Measurements from ENCODE around the gene STRADA. TPM values are rescaled to one million over a fixed set of nuclear protein-coding genes. Genes with fewer than 3 reads are reported as not detected.

The STRADA gene
- total and polyA plus RNA-seq, 9 of the 15 experiments (the other 6 are each of a cell fraction or from before 2014, with no cell fraction given): 6.6 to 33.0 (median 20.5) TPM

DNA sequence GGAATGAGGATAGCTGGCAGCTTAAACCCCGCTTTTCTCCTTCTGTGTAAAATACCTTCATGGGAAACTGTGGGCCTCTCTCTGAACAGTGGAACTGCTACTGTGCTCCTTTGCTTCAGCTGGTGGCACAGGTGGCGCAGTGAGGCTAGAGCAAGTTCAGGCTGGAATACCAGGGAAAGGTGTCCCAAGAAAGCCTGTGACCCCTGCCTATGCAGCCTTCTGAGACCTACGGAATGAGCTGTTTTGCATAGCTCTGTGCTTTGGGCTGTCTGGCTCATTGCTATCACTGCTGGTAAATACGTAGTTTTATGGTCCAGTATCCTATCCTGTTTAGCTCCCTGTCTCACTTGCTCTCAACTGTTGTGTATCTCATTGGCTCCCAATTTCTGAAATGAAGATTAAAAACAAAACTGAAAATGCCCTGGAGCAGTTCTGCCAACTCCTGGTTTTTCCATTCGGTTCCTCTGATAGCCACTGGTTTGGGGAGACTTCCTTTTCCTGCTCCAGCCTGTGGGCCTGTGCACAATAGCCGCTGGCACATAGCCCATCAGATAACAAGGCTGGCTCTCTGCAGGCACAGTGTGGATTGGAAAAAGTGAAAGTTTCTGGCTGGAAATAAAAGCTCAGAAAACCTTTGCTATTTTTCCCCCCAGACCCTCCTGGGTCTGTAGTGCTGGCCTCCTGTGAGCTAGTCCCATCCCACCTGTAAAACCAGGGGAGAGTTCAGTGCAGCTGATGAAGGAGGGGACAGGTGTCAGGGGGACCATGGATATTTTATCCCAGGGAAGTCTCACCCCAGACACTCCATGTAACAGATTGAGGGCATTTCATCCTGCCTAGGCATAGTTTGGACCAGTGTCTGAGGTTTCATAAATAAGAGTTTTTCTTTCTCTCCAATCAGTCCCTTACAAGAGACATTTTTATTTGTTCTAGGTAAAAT lies 65.7 kb downstream of the STRADA start (continued):
- TF ChIP-seq, protein P1, sequence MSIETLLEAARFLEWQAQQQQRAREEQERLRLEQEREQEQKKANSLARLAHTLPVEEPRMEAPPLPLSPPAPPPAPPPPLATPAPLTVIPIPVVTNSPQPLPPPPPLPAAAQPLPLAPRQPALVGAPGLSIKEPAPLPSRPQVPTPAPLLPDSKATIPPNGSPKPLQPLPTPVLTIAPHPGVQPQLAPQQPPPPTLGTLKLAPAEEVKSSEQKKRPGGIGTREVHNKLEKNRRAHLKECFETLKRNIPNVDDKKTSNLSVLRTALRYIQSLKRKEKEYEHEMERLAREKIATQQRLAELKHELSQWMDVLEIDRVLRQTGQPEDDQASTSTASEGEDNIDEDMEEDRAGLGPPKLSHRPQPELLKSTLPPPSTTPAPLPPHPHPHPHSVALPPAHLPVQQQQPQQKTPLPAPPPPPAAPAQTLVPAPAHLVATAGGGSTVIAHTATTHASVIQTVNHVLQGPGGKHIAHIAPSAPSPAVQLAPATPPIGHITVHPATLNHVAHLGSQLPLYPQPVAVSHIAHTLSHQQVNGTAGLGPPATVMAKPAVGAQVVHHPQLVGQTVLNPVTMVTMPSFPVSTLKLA (conservative IDR thresholded peaks at IDR 0.05): 0 out of 4 replicates have a peak, but pooled peaks of 1 of the 2 experiments have one; percentile 34
- 0 out of 2 replicates have a peak, but pooled peaks have one; percentile 5 for TF ChIP-seq ZNF41 (CRISPR knock-in tag; conservative IDR thresholded peaks at IDR 0.05)
- peak; percentile 100 for TF ChIP-seq NFIC (IDR thresholded peaks at IDR 0.05)
- TF ChIP-seq ARNT (IDR thresholded peaks at IDR 0.05): peak in 1 of 2 experiments; percentile 17; a peak in 1 of 4 replicates
- TF ChIP-seq RAD21 (CRISPR knock-in tag; conservative IDR thresholded peaks at IDR 0.05 in 1 of 2, IDR thresholded peaks at IDR 0.05 in 1 of 2): peak in 1 of 2 experiments; percentile 26; a peak in 2 of 4 replicates
- TF ChIP-seq BHLHE40 (IDR thresholded peaks at IDR 0.05; ENCODE audit: low read length): peak; percentile 68
- peak in 1 of 2 experiments; percentile 47; a peak in 1 of 4 replicates for TF ChIP-seq FOXK2 (conservative IDR thresholded peaks at IDR 0.05 in 1 of 2, IDR thresholded peaks at IDR 0.05 in 1 of 2; ENCODE audit: low read depth in 2 of 2)
- peak; percentile 57 for TF ChIP-seq RBBP5 (IDR thresholded peaks at IDR 0.05; ENCODE audit: borderline replicate concordance, insufficient read depth, low read length, poor library complexity, severe bottlenecking)
- no peak for TF ChIP-seq MCM5 (IDR thresholded peaks at IDR 0.05; ENCODE audit: low read depth)
- TF ChIP-seq BACH1 (tag; IDR thresholded peaks at IDR 0.05): peak; percentile 33; the same call in 1 of the 2 replicates
- TF ChIP-seq, protein P2, sequence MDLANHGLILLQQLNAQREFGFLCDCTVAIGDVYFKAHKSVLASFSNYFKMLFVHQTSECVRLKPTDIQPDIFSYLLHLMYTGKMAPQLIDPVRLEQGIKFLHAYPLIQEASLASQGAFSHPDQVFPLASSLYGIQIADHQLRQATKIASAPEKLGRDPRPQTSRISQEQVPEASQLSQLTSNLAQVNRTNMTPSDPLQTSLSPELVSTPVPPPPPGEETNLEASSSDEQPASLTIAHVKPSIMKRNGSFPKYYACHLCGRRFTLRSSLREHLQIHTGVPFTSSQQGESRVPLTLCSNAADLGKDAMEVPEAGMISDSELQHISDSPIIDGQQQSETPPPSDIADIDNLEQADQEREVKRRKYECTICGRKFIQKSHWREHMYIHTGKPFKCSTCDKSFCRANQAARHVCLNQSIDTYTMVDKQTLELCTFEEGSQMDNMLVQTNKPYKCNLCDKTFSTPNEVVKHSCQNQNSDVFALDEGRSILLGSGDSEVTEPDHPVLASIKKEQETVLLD (IDR thresholded peaks at IDR 0.05): no peak
- peak; percentile 85 for TF ChIP-seq NFIX (CRISPR knock-in tag; IDR thresholded peaks at IDR 0.05; ENCODE audit: low read depth)
- TF ChIP-seq CREM (IDR thresholded peaks at IDR 0.05; ENCODE audit: low read depth): 0 out of 2 replicates have a peak, but pooled peaks have one; percentile 5
- TF ChIP-seq RB1 (IDR thresholded peaks at IDR 0.05; ENCODE audit: low read depth): peak; percentile 54; the same call in 1 of the 2 replicates
- peak; percentile 90 for TF ChIP-seq SOX6 (IDR thresholded peaks at IDR 0.05)
- TF ChIP-seq, protein P3, sequence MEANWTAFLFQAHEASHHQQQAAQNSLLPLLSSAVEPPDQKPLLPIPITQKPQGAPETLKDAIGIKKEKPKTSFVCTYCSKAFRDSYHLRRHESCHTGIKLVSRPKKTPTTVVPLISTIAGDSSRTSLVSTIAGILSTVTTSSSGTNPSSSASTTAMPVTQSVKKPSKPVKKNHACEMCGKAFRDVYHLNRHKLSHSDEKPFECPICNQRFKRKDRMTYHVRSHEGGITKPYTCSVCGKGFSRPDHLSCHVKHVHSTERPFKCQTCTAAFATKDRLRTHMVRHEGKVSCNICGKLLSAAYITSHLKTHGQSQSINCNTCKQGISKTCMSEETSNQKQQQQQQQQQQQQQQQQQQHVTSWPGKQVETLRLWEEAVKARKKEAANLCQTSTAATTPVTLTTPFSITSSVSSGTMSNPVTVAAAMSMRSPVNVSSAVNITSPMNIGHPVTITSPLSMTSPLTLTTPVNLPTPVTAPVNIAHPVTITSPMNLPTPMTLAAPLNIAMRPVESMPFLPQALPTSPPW (CRISPR knock-in tag; IDR thresholded peaks at IDR 0.05): peak; percentile 43; the same call in 1 of the 2 replicates
- TF ChIP-seq ETV1 (tag; conservative IDR thresholded peaks at IDR 0.05; ENCODE audit: low read depth): 0 out of 2 replicates have a peak, but pooled peaks have one; percentile 14
- no peak for TF ChIP-seq HSF4 (CRISPR knock-in tag; IDR thresholded peaks at IDR 0.05; ENCODE audit: borderline replicate concordance)
- peak; percentile 46 for TF ChIP-seq TBP (optimal IDR thresholded peaks at IDR 0.05; ENCODE audit: low read depth, low read length)
- TF ChIP-seq HDAC8 (tag; IDR thresholded peaks at IDR 0.05): no peak
- TF ChIP-seq KHSRP (IDR thresholded peaks at IDR 0.05): no peak
- peak; percentile 99 for TF ChIP-seq SMAD1 (IDR thresholded peaks at IDR 0.05; ENCODE audit: low read depth, low read length, partially characterized antibody)
- 0 out of 2 replicates have a peak, but pooled peaks have one; percentile 20 for TF ChIP-seq ZNF644 (tag; IDR thresholded peaks at IDR 0.05; ENCODE audit: low read depth)

All from K562 (cell line).